ENCODE data around the gene ABL2. TPM values are rescaled to one million over a fixed set of nuclear protein-coding genes. Genes with fewer than 3 reads are reported as not detected.

The ABL2 gene
- total and polyA plus RNA-seq, 2 donors (not counting 3 experiments of a cell fraction or from before 2014, with no cell fraction given), result 41.8 to 158 TPM

DNA sequence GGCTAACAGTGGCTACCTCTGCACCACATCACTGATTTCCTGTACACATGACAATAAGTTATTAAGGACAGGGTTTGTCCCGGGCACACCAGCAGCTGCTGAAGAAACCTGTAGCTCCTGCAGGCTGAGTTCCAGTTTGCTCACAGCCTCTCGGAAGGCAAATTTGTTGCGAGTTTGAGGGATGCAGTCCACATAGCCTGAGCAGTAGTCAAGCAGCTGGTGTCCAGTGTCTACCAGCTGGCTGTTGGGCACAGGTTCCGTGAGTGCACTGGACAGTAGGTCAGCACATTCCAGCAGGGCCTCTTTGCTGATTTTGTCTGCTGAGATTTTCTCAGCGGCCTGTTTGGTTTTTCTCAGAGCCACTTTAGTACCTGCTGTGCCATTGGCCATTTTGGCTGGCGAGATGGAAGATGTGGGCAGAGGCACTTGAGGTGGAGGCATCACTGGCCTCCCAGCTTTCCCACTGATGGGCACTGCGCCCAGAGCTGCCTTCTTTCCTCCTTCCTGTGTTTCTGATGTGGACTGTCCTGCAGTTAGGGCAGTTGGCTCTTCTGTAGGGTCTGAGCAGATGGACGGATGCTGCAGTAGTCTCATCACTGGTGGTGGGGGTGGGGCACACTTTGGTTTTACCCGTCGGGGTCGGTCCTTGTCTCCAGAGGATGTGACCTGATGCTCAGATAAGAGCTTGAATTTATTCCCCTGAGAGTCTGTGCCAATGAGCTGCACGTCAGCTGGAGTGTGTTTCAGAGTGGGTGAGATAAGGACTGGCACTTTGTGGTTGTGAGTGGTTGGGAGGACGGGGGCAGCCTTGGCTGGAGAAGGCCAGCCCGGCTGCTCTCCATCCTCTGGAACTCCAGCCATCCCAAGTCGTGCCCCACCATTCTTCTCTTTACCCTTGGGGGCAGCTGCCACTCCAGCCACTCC lies 121.5 kb downstream of the ABL2 start:
- no peak for DNase-seq (ENCODE audit: low read depth, low spot score)
- H2AFZ ChIP-seq (ENCODE audit: low read depth, low read length), result no peak overlapping the region
- no peaks in the 10 kb centered on the region for H3K9me1 ChIP-seq (replicated peaks; ENCODE audit: control insufficient read depth, extremely low read depth, insufficient read depth, low read length)
- dilution Hi-C loops (cut with MboI; ENCODE audit: extremely low pct_ligation_motif_present, low sequenced_read_pairs) (no loop called here), intact Hi-C loops (cut with micrococcal nuclease) (no loop called here)
- no peak overlapping the region for H3K9ac ChIP-seq (replicated peaks; ENCODE audit: extremely low read depth, insufficient read depth, low read length)
- H4K20me1 ChIP-seq (replicated peaks; ENCODE audit: control insufficient read depth, extremely low read depth, insufficient read depth, low read length), result peaks cover 12% of the 10 kb centered on the region
- TF ChIP-seq MYC (IDR thresholded peaks at IDR 0.05; ENCODE audit: low read depth, low read length), result no peak
- TSS peak; percentile 1 for BruUV-seq (replicated peaks)
- no peak overlapping the region for H3K4me2 ChIP-seq (ENCODE audit: insufficient read depth, low read length)
- no peaks in the 10 kb centered on the region for H3K9me3 ChIP-seq (replicated peaks; ENCODE audit: control insufficient read depth, insufficient read depth, low read length)
- H3K4me3 ChIP-seq (replicated peaks in 1 of 3; ENCODE audit: insufficient read depth in 1 of 3, low read depth in 1 of 3, low read length in 3 of 3), result no peak overlapping the region
- no peaks in the 10 kb centered on the region for H3K27me3 ChIP-seq (ENCODE audit: control insufficient read depth in 2 of 2, insufficient read depth in 2 of 2, low read length in 2 of 2)
- no peaks in the 10 kb centered on the region for H3K4me1 ChIP-seq (ENCODE audit: control insufficient read depth, extremely low read depth, insufficient read depth, low read length)
- FAIRE-seq, result no peak
- H3K27ac ChIP-seq (ENCODE audit: insufficient read depth, low read depth, low read length), result no peak overlapping the region
- POLR2A ChIA-PET, result no interaction called here
- H3K79me2 ChIP-seq (ENCODE audit: control insufficient read depth, insufficient read depth, low read length), result peaks cover 65% of the 10 kb centered on the region
- CTCF ChIA-PET, result interaction anchor here (1.1 to 1.8 kb wide), 3 partner anchors 11 to 186 kb away, joined by 3 to 6 read pairs (median 3); partner anchors contain the start of gene SOAT1
- peaks cover 48 to 51% of the 10 kb centered on the region in 2 experiments for H3K36me3 ChIP-seq (ENCODE audit: control insufficient read depth in 2 of 2, extremely low read depth in 1 of 2, insufficient read depth in 2 of 2, low read length in 2 of 2)

DNA sequence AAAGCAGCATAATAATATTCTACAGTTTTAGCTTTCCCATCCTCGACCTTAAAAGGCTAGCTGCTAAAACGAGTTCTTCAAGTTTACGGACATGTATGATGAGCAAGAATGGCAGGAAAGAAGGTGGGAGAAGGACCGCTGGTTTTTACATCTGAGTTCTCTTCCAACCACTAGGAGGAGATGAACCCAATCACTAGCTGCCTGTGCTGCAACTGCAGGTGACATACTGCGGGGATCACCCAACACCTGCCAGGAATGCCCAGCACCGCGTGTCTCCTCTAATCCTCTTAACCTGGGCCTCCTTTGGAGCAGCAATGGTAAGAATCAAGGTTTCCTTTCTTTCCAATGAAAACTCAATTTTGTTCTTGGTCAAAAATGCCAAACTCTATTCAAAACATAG lies 124.1 kb downstream of the ABL2 start:
- TF ChIP-seq EZH2 (IDR thresholded peaks at IDR 0.05; ENCODE audit: borderline replicate concordance, low read depth, low read length, severe bottlenecking) (no peak), POLR2A (IDR thresholded peaks at IDR 0.05; ENCODE audit: low read depth, low read length) (no peak), POLR2AphosphoS5 (IDR thresholded peaks at IDR 0.05; ENCODE audit: insufficient read depth, low read depth, low read length) (no peak), JUN (IDR thresholded peaks at IDR 0.05; ENCODE audit: borderline replicate concordance, insufficient read depth, insufficient read length, low read depth) (no peak), FOS (IDR thresholded peaks at IDR 0.05; ENCODE audit: borderline replicate concordance, insufficient read depth, low read length) (no peak)
- TF ChIP-seq, protein P1, sequence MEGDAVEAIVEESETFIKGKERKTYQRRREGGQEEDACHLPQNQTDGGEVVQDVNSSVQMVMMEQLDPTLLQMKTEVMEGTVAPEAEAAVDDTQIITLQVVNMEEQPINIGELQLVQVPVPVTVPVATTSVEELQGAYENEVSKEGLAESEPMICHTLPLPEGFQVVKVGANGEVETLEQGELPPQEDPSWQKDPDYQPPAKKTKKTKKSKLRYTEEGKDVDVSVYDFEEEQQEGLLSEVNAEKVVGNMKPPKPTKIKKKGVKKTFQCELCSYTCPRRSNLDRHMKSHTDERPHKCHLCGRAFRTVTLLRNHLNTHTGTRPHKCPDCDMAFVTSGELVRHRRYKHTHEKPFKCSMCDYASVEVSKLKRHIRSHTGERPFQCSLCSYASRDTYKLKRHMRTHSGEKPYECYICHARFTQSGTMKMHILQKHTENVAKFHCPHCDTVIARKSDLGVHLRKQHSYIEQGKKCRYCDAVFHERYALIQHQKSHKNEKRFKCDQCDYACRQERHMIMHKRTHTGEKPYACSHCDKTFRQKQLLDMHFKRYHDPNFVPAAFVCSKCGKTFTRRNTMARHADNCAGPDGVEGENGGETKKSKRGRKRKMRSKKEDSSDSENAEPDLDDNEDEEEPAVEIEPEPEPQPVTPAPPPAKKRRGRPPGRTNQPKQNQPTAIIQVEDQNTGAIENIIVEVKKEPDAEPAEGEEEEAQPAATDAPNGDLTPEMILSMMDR (IDR thresholded peaks at IDR 0.05; ENCODE audit: extremely low read depth in 1 of 2, insufficient read depth in 1 of 2, low read depth in 1 of 2, low read length in 2 of 2), result peak; percentile 13 to 32
- ChIA-PET POLR2A (no interaction called here), CTCF (interaction anchor here (0.8 to 1.9 kb wide), 10 partner anchors 14 to 188 kb away, joined by 3 to 12 read pairs (median 5); partner anchors contain the start of gene TOR3A)
- no TSS peak for BruUV-seq (replicated peaks)
- Histone ChIP-seq H3K36me3 (ENCODE audit: control insufficient read depth in 2 of 2, extremely low read depth in 1 of 2, insufficient read depth in 2 of 2, low read length in 2 of 2) (peaks cover 45 to 53% of the 10 kb centered on the region in 2 experiments), H3K9ac (replicated peaks; ENCODE audit: extremely low read depth, insufficient read depth, low read length) (no peak overlapping the region), H3K9me1 (replicated peaks; ENCODE audit: control insufficient read depth, extremely low read depth, insufficient read depth, low read length) (no peaks in the 10 kb centered on the region), H3K27me3 (ENCODE audit: control insufficient read depth in 2 of 2, insufficient read depth in 2 of 2, low read length in 2 of 2) (no peaks in the 10 kb centered on the region), H3K4me1 (ENCODE audit: control insufficient read depth, extremely low read depth, insufficient read depth, low read length) (no peaks in the 10 kb centered on the region), H4K20me1 (replicated peaks; ENCODE audit: control insufficient read depth, extremely low read depth, insufficient read depth, low read length) (peaks cover 14% of the 10 kb centered on the region), H3K9me3 (replicated peaks; ENCODE audit: control insufficient read depth, insufficient read depth, low read length) (no peaks in the 10 kb centered on the region), H3K4me2 (ENCODE audit: insufficient read depth, low read length) (no peak overlapping the region), H3K27ac (ENCODE audit: insufficient read depth, low read depth, low read length) (no peak overlapping the region), H3K79me2 (ENCODE audit: control insufficient read depth, insufficient read depth, low read length) (peaks cover 72% of the 10 kb centered on the region), H3K4me3 (replicated peaks in 1 of 3; ENCODE audit: insufficient read depth in 1 of 3, low read depth in 1 of 3, low read length in 3 of 3) (no peak overlapping the region), H2AFZ (ENCODE audit: low read depth, low read length) (no peak overlapping the region)
- DNase-seq (ENCODE audit: low read depth, low spot score), result no peak
- intact Hi-C loops (cut with micrococcal nuclease) (no loop called here), dilution Hi-C loops (cut with MboI; ENCODE audit: extremely low pct_ligation_motif_present, low sequenced_read_pairs) (no loop called here)
- no peak for FAIRE-seq

All from endothelial cell of umbilical vein (primary cell).